ENCODE data around the gene PPFIBP2.

PPFIBP2 gene

GRCh38 chr11:7621554-7621953, 107.8 kb downstream of the PPFIBP2 start:
- no peak for TF ChIP-seq CTCF (IDR thresholded peaks at IDR 0.05; ENCODE audit: poor library complexity, severe bottlenecking)
- H3K27ac ChIP-seq (ENCODE audit: poor library complexity, severe bottlenecking) = no peak overlapping the region
- no peaks in the 10 kb centered on the region for H3K27me3 ChIP-seq (ENCODE audit: insufficient read depth, poor library complexity, severe bottlenecking)
- ATAC-seq (ENCODE audit: low read depth) (no peak), DNase-seq (ENCODE audit: low spot score) (no peak)
- no peak overlapping the region for H3K4me3 ChIP-seq (ENCODE audit: severe bottlenecking)
- H3K36me3 ChIP-seq (ENCODE audit: low read depth) = no peaks in the 10 kb centered on the region
- H3K4me1 ChIP-seq (ENCODE audit: insufficient read depth, poor library complexity, severe bottlenecking) = no peaks in the 10 kb centered on the region
- H3K9me3 ChIP-seq (ENCODE audit: severe bottlenecking) = no peaks in the 10 kb centered on the region

DNA sequence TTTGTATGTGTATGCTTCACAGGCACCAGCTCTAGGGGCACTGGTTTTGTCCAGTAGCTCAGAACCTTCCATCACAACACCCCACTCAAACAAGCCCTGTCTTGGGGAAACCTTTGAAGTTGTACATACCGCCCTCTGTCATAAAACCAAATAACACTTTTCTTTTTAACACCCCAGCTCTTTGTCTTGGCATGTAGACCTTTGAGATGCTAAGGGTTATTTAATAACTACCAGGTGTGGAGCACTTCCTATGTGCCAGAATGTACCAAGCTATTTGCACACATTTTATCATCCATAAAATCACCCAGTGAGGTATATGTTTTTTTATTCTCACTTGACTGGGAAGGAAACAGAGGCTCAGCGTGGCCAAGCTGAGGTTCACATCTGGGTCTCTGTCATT, 108.9 kb downstream of the PPFIBP2 start:
- no peaks in the 10 kb centered on the region for H3K4me1 ChIP-seq (ENCODE audit: insufficient read depth, poor library complexity, severe bottlenecking)
- no peak overlapping the region for H3K27ac ChIP-seq (ENCODE audit: poor library complexity, severe bottlenecking)
- H3K36me3 ChIP-seq (ENCODE audit: low read depth) = no peaks in the 10 kb centered on the region
- H3K27me3 ChIP-seq (ENCODE audit: insufficient read depth, poor library complexity, severe bottlenecking) = no peaks in the 10 kb centered on the region
- H3K9me3 ChIP-seq (ENCODE audit: severe bottlenecking) = no peaks in the 10 kb centered on the region
- ATAC-seq (ENCODE audit: low read depth) (no peak), DNase-seq (ENCODE audit: low spot score) (no peak)
- no peak for TF ChIP-seq CTCF (IDR thresholded peaks at IDR 0.05; ENCODE audit: poor library complexity, severe bottlenecking)
- no peak overlapping the region for H3K4me3 ChIP-seq (ENCODE audit: severe bottlenecking)

- Histone ChIP-seq H3K27me3 (ENCODE audit: insufficient read depth, poor library complexity, severe bottlenecking) (no peaks in the 10 kb centered on the region), H3K4me1 (ENCODE audit: insufficient read depth, poor library complexity, severe bottlenecking) (no peaks in the 10 kb centered on the region), H3K4me3 (ENCODE audit: severe bottlenecking) (no peak overlapping the region), H3K9me3 (ENCODE audit: severe bottlenecking) (no peaks in the 10 kb centered on the region), H3K36me3 (ENCODE audit: low read depth) (no peaks in the 10 kb centered on the region), H3K27ac (ENCODE audit: poor library complexity, severe bottlenecking) (no peak overlapping the region)
- DNase-seq (ENCODE audit: low spot score) (no peak), ATAC-seq (ENCODE audit: low read depth) (no peak)
- no peak for TF ChIP-seq CTCF (IDR thresholded peaks at IDR 0.05; ENCODE audit: poor library complexity, severe bottlenecking)
Observed at GRCh38 chr11:7628660-7629059, 114.9 kb downstream of the PPFIBP2 start.

GRCh38 chr11:7630002-7630401, 116.2 kb downstream of the PPFIBP2 start:
- H3K27me3 ChIP-seq (ENCODE audit: insufficient read depth, poor library complexity, severe bottlenecking) = no peaks in the 10 kb centered on the region
- H3K4me3 ChIP-seq (ENCODE audit: severe bottlenecking) = no peak overlapping the region
- DNase-seq (ENCODE audit: low spot score) (no peak), ATAC-seq (ENCODE audit: low read depth) (no peak)
- no peaks in the 10 kb centered on the region for H3K36me3 ChIP-seq (ENCODE audit: low read depth)
- H3K9me3 ChIP-seq (ENCODE audit: severe bottlenecking) = no peaks in the 10 kb centered on the region
- no peak overlapping the region for H3K27ac ChIP-seq (ENCODE audit: poor library complexity, severe bottlenecking)
- H3K4me1 ChIP-seq (ENCODE audit: insufficient read depth, poor library complexity, severe bottlenecking) = no peaks in the 10 kb centered on the region
- TF ChIP-seq CTCF (IDR thresholded peaks at IDR 0.05; ENCODE audit: poor library complexity, severe bottlenecking) = no peak

DNA sequence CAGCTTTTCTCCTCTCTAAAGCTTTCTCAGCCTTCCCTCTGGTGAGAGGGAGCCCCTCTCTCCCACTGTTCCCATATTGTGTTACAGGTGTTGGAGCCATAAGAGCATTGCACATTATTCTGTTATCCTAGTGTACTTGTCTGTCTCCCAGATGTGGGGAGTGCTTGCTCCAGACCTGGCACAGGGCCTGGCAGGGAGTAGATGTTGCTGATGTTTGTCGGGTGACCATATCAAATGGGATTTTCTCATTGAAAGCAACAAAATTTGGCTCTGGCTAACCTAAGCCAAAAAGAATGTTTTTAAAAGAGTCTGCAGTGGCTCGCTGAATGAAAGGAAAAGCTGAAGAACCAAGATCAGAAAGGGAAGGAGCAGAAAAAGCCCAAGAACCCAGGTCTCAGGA, 118.4 kb downstream of the PPFIBP2 start:
- DNase-seq (ENCODE audit: low spot score) = no peak
- Histone ChIP-seq H3K36me3 (ENCODE audit: low read depth) (no peaks in the 10 kb centered on the region), H3K4me3 (ENCODE audit: severe bottlenecking) (no peak overlapping the region), H3K27me3 (ENCODE audit: insufficient read depth, poor library complexity, severe bottlenecking) (no peaks in the 10 kb centered on the region), H3K27ac (ENCODE audit: poor library complexity, severe bottlenecking) (no peak overlapping the region), H3K4me1 (ENCODE audit: insufficient read depth, poor library complexity, severe bottlenecking) (no peaks in the 10 kb centered on the region), H3K9me3 (ENCODE audit: severe bottlenecking) (no peaks in the 10 kb centered on the region)
- no peak for ATAC-seq (ENCODE audit: low read depth)
- TF ChIP-seq CTCF (IDR thresholded peaks at IDR 0.05; ENCODE audit: poor library complexity, severe bottlenecking) = no peak

Data from RWPE2 (cell line).